Thyroid gland (tissue), 4 donors: Measurements from ENCODE around the gene PGM2. TPM values are rescaled to one million over a fixed set of nuclear protein-coding genes. Genes with fewer than 3 reads are reported as not detected.

Experiments used
- DNase-seq, 2 donors: peaks; one replicate each; pipeline ENCODE4 v3.0.0-alpha.2; 2019
- H3K27ac ChIP-seq, 3 donors: fragments of 200-600 bp; sonication (generic); 1 replicate in 2 of 3; 2 replicates in 1 of 3; pipeline ENCODE4 v1.5.1; 2016 to 2019; ENCODE audit warnings: mild to moderate bottlenecking in 1 of 3, moderate library complexity in 1 of 3
- H3K27me3 ChIP-seq: fragments of 200-600 bp; sonication (generic); one replicate; pipeline ENCODE4 v1.5.1; 2019
- H3K36me3 ChIP-seq, 2 donors: fragments of 200-600 bp; sonication (generic); one replicate each; pipeline ENCODE4 v1.5.1; 2016 to 2019
- H3K4me1 ChIP-seq, 2 donors: fragments of 200-600 bp; sonication (generic); one replicate each; pipeline ENCODE4 v1.5.1; 2017 to 2019
- H3K4me3 ChIP-seq, 3 donors: fragments of 200-600 bp; sonication (generic); replicated peaks in 1 of 3; 1 replicate in 2 of 3; 2 replicates in 1 of 3; pipeline ENCODE4 v1.5.1; 2016; ENCODE audit warnings: mild to moderate bottlenecking in 1 of 3
- H3K9me3 ChIP-seq: fragments of 200-600 bp; sonication (generic); one replicate; pipeline ENCODE4 v1.5.1; 2017
- CTCF ChIP-seq, 6 experiments: fragments of 200-600 bp in 3 of 6; fragments of 450-650 bp in 3 of 6; sonication (generic) in 3 of 6; IDR thresholded peaks; one replicate each; pipeline ENCODE4 v1.5.1; 2016 to 2019; ENCODE audit warnings: antibody characterized with exemption in 6 of 6, mild to moderate bottlenecking in 2 of 6, inconsistent platforms in 1 of 6, moderate library complexity in 1 of 6
- POLR2A ChIP-seq, 2 donors: fragments of 450-650 bp; IDR thresholded peaks; one replicate each; pipeline ENCODE4 v1.6.1; 2017; ENCODE audit warnings: antibody characterized with exemption in 2 of 2, mild to moderate bottlenecking in 2 of 2, moderate library complexity in 1 of 2
- WGBS, 2 donors: methylation state at CpG; one replicate each; pipeline ENCODE4 v1.1.5; 2017; 5-methylcytosine and 5-hydroxymethylcytosine counted together
- intact Hi-C: fragments of 100-400 bp; cut with DNase I; formaldehyde crosslinking; loops from one replicate; pipeline ENCODE4 v1.15.1; 2023
- total RNA-seq, 4 donors: library from RNA; depleted of rRNA; stranded (reverse); fragments of >200 nt; gene quantifications; one replicate each; pipeline ENCODE4 v1.2.3, GENCODE V29; 2016

PGM2 gene
- total RNA-seq, 4 donors from 2014 or later, result 25.1 to 30.4 (median 25.5) TPM

GRCh38 chr4:37858112-37858511, 31.6 kb downstream of the PGM2 start:
- DNase-seq, result no peak
- Histone ChIP-seq H3K4me3 (no peak overlapping the region), H3K9me3 (no peaks in the 10 kb centered on the region), H3K27me3 (no peaks in the 10 kb centered on the region), H3K27ac (no peak overlapping the region), H3K36me3 (no peaks in the 10 kb centered on the region), H3K4me1 (peaks cover 14 to 16% of the 10 kb centered on the region in 2 donors)
- intact Hi-C loops, result no loop called here
- TF ChIP-seq POLR2A (IDR thresholded peaks at IDR 0.05) (no peak), CTCF (IDR thresholded peaks at IDR 0.05) (no peak)
- 85 to 86% methylated on average over 4 of the region's 4 CpGs for WGBS, 2 donors

GRCh38 chr4:37858872-37859271, 32.4 kb downstream of the PGM2 start:
- no peak overlapping the region for H3K4me3 ChIP-seq
- H3K9me3 ChIP-seq, result no peaks in the 10 kb centered on the region
- TF ChIP-seq CTCF (IDR thresholded peaks at IDR 0.05) (no peak), POLR2A (IDR thresholded peaks at IDR 0.05) (no peak)
- H3K4me1 ChIP-seq, result peaks cover 14 to 16% of the 10 kb centered on the region in 2 donors
- intact Hi-C loops, result no loop called here
- H3K27ac ChIP-seq, result no peak overlapping the region
- H3K27me3 ChIP-seq, result no peaks in the 10 kb centered on the region
- H3K36me3 ChIP-seq, result no peaks in the 10 kb centered on the region
- no peak for DNase-seq

- Histone ChIP-seq H3K4me3 (no peak overlapping the region), H3K27ac (peak overlapping the region; percentile 25 to 37 (median 34)), H3K36me3 (no peaks in the 10 kb centered on the region), H3K9me3 (no peaks in the 10 kb centered on the region), H3K27me3 (no peaks in the 10 kb centered on the region), H3K4me1 (peaks cover 14 to 18% of the 10 kb centered on the region in 2 donors)
- intact Hi-C loops, result no loop called here
- 56 to 74% methylated on average over 1 of the region's 1 CpG for WGBS, 2 donors
- peak in 1 of 2 donors; percentile 7 for DNase-seq
- TF ChIP-seq POLR2A (IDR thresholded peaks at IDR 0.05), result no peak
- TF ChIP-seq CTCF (IDR thresholded peaks at IDR 0.05), result no peak
These were observed 33.8 kb downstream of the PGM2 start for GRCh38 chr4:37860266-37860665.

- H3K27ac ChIP-seq, result no peak overlapping the region
- no peak overlapping the region for H3K4me3 ChIP-seq
- intact Hi-C loops, result no loop called here
- no peaks in the 10 kb centered on the region for H3K36me3 ChIP-seq
- DNase-seq, result no peak
- no peaks in the 10 kb centered on the region for H3K9me3 ChIP-seq
- H3K27me3 ChIP-seq, result no peaks in the 10 kb centered on the region
- no peak for TF ChIP-seq CTCF (IDR thresholded peaks at IDR 0.05)
- no peak for TF ChIP-seq POLR2A (IDR thresholded peaks at IDR 0.05)
- 94 to 97% methylated on average over 4 of the region's 4 CpGs for WGBS, 2 donors
- H3K4me1 ChIP-seq, result peaks cover 14 to 25% of the 10 kb centered on the region in 2 donors
These were observed 36.5 kb downstream of the PGM2 start for GRCh38 chr4:37862961-37863360.

- DNase-seq, result no peak
- Histone ChIP-seq H3K27ac (no peak overlapping the region), H3K4me3 (no peak overlapping the region), H3K36me3 (no peaks in the 10 kb centered on the region), H3K9me3 (no peaks in the 10 kb centered on the region), H3K27me3 (no peaks in the 10 kb centered on the region), H3K4me1 (peaks cover 14 to 25% of the 10 kb centered on the region in 2 donors)
- intact Hi-C loops, result no loop called here
- TF ChIP-seq POLR2A (IDR thresholded peaks at IDR 0.05) (no peak), CTCF (IDR thresholded peaks at IDR 0.05) (no peak)
- 73 to 85% methylated on average over 4 of the region's 4 CpGs for WGBS, 2 donors
These were observed 38.3 kb downstream of the PGM2 start for GRCh38 chr4:37864786-37865185.
